CD4-positive, alpha-beta T cell (primary cell): Measurements from ENCODE around the gene VPS51. TPM values are rescaled to one million over a fixed set of nuclear protein-coding genes. Genes with fewer than 3 reads are reported as not detected.

Source experiments
- ATAC-seq: fragments of 200-7000 bp; cut with Tn5 transposase; one replicate; pipeline ENCODE4 v1.10.0; 2022; ENCODE audit warnings: mild to moderate bottlenecking; ENCODE audit not compliant: poor library complexity
- CTCF ChIA-PET: fragments of 350-600 bp; sonication (Branson Sonifier 250); formaldehyde crosslinking; loops from one replicate; lab custom pipeline; 2021; ENCODE audit warnings: antibody characterized with exemption, inconsistent platforms; lab: Charles Lee
- POLR2A ChIA-PET: fragments of 350-600 bp; sonication (Branson Sonifier 250); formaldehyde crosslinking; loops from one replicate; lab custom pipeline; 2021; ENCODE audit warnings: antibody characterized with exemption, inconsistent platforms; lab: Charles Lee
- DNase-seq, 14 experiments: peaks; one replicate each; pipeline ENCODE4 v3.0.0-alpha.2; 2013 to 2020; ENCODE audit warnings: mixed read lengths in 2 of 14
- H3K27ac ChIP-seq, 2 donors: one replicate each; pipeline versions ENCODE4 v1.5.1 to v1.7.0; 2013; ENCODE audit warnings: low read length in 2 of 2, low read depth in 1 of 2, mild to moderate bottlenecking in 1 of 2
- H3K27me3 ChIP-seq, 2 experiments: 1 replicate in 1 of 2; 2 replicates in 1 of 2; pipeline versions ENCODE4 v1.6.1 to v1.7.0; 2013; ENCODE audit warnings: low read length in 2 of 2, control low read depth in 1 of 2, mild to moderate bottlenecking in 1 of 2, moderate library complexity in 1 of 2; ENCODE audit not compliant: insufficient read depth in 2 of 2, control insufficient read depth in 1 of 2
- H3K36me3 ChIP-seq: one replicate; pipeline ENCODE4 v1.6.1; 2013; ENCODE audit warnings: low read length, control low read depth; ENCODE audit not compliant: insufficient read depth
- H3K4me1 ChIP-seq: one replicate; pipeline ENCODE4 v1.6.1; 2013; ENCODE audit warnings: low read length, control low read depth; ENCODE audit not compliant: insufficient read depth
- H3K4me3 ChIP-seq: one replicate; pipeline ENCODE4 v1.5.1; 2013; ENCODE audit warnings: mild to moderate bottlenecking, low read length, moderate library complexity
- H3K9me3 ChIP-seq, 2 experiments: 1 replicate in 1 of 2; 2 replicates in 1 of 2; pipeline versions ENCODE4 v1.6.1 to v1.7.0; 2013; ENCODE audit warnings: low read length in 2 of 2, mild to moderate bottlenecking in 2 of 2, control low read depth in 1 of 2, moderate library complexity in 1 of 2; ENCODE audit not compliant: control insufficient read depth in 1 of 2, insufficient read depth in 1 of 2
- H3K27ac Mint-ChIP-seq: one replicate; pipeline ENCODE4 v1.8.0; 2020; ENCODE audit warnings: mixed read lengths
- H3K27me3 Mint-ChIP-seq: one replicate; pipeline ENCODE4 v1.8.0; 2021; ENCODE audit warnings: mixed read lengths
- H3K36me3 Mint-ChIP-seq: one replicate; pipeline ENCODE4 v1.8.0; 2021; ENCODE audit warnings: low read depth, mixed read lengths
- H3K4me1 Mint-ChIP-seq: one replicate; pipeline ENCODE4 v1.8.0; 2021; ENCODE audit warnings: low read depth, mixed read lengths
- H3K4me3 Mint-ChIP-seq: one replicate; pipeline ENCODE4 v1.8.0; 2020; ENCODE audit warnings: mild to moderate bottlenecking, mixed read lengths
- H3K9me3 Mint-ChIP-seq: one replicate; pipeline ENCODE4 v1.8.0; 2020; ENCODE audit warnings: mixed read lengths
- CTCF ChIP-seq: fragments of 200-600 bp; IDR thresholded peaks from one replicate; pipeline ENCODE4 v1.8.0; 2022; ENCODE audit warnings: antibody characterized with exemption, mild to moderate bottlenecking
- intact Hi-C, 2 experiments: fragments of 100-400 bp; cut with DNase I in 1 of 2; cut with micrococcal nuclease in 1 of 2; formaldehyde crosslinking; loops; one replicate each; pipeline versions ENCODE4 v1.15.1 to v1.9.0; 2023 to 2025; cut with DNase I, micrococcal nuclease
- total RNA-seq, 174 experiments: library from RNA in 2 of 174; stranded (reverse) in 2 of 174; gene quantifications; one replicate each; pipeline ENCODE4 v1.2.3 and lab custom pipeline; 2021 to 2026

Gene VPS51
- total RNA-seq, 2 experiments from 2014 or later, result 243 to 246 TPM

- intact Hi-C loops, result no loop called here
- Histone ChIP-seq H3K4me1 (peaks cover 18% of the 10 kb centered on the region), H3K9me3 (no peaks in the 10 kb centered on the region), H3K4me3 (no peak overlapping the region), H3K27ac (no peak overlapping the region), H3K27me3 (no peaks in the 10 kb centered on the region), H3K36me3 (peaks cover 38% of the 10 kb centered on the region)
- TF ChIP-seq CTCF, result no peak
- H3K4me1 Mint-ChIP-seq, result peaks cover 17% of the 10 kb centered on the region
- no peaks in the 10 kb centered on the region for H3K9me3 Mint-ChIP-seq
- no peaks in the 10 kb centered on the region for H3K27me3 Mint-ChIP-seq
- ChIA-PET POLR2A (interaction anchor here (1.1 to 1.8 kb wide), 2 partner anchors 17 to 35 kb away, joined by 4 read pairs; partner anchors contain the start of gene ZNHIT2), CTCF (interaction anchor here (0.7 to 6.6 kb wide), 3 partner anchors 11 to 278 kb away, joined by 3 to 58 read pairs (median 4); partner anchors contain the start of genes ARL2 and TM7SF2)
- no peak for ATAC-seq
- H3K4me3 Mint-ChIP-seq, result no peak overlapping the region
- DNase-seq, result no peak
- H3K36me3 Mint-ChIP-seq, result peaks cover 67% of the 10 kb centered on the region
- no peak overlapping the region for H3K27ac Mint-ChIP-seq
These were observed 4.8 kb downstream of the VPS51 start for GRCh38 chr11:65100674-65101350.

DNA sequence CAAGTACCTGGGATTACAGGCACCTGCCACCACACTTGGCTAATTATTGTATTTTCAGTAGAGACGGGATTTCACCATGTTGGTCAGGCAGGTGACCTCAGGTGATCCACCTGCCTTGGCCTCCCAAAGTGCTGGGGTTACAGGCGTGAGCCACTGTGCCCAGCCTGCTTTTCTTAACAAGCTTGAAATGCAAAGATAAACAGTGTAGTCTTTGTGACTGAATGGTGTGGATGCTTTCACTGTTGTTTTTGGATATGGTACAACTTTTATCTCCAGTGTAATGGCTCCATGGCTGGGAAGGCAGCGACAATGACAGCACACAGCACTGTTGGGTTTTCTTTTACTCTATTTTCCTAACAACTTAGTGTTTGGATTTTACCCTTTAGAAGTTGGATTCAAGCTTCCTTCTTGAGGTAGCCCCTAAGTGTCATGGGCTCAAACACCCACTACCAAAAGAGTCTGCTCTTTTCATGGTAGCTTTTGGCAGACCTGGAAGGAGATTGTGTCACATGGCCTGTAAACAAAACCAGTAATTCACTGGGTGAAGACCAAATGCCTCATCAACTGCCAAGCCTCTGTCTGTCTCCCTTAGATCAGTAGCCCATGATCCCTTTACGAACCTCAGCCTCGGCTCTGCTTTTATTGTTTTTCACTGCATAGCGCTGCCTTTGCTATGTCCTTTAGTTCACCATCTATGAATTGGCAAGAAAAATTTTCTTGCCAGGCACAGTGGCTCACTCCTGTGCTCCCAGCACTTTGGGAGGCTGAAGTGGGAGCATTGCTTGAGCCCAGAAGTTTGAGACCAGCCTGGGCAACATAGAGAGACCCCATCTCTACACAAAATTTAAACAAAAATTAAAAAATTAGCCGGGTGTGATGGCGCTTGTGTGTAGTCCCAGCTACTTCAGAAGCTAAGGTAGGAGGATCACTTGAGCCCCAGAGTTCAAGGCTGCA is 6.4 kb downstream of the VPS51 start:
- H3K27ac Mint-ChIP-seq, result no peak overlapping the region
- DNase-seq (no peak), ATAC-seq (no peak)
- ChIA-PET CTCF (interaction anchor here (0.9 to 6.6 kb wide), 3 partner anchors 9 to 15 kb away, joined by 3 to 58 read pairs (median 3); partner anchors contain the start of genes TM7SF2 and ZNHIT2), POLR2A (interaction anchor here (0.8 to 0.9 kb wide), 2 partner anchors 10 to 20 kb away, joined by 3 read pairs; partner anchors contain the start of genes FAU and MRPL49)
- TF ChIP-seq CTCF, result no peak
- intact Hi-C loops, result no loop called here
- H3K4me1 ChIP-seq, result peaks cover 7% of the 10 kb centered on the region
- H3K36me3 ChIP-seq, result peaks cover 46% of the 10 kb centered on the region
- no peak overlapping the region for H3K27ac ChIP-seq
- H3K27me3 Mint-ChIP-seq, result no peaks in the 10 kb centered on the region
- no peak overlapping the region for H3K4me3 ChIP-seq
- peaks cover 15% of the 10 kb centered on the region for H3K4me1 Mint-ChIP-seq
- no peaks in the 10 kb centered on the region for H3K27me3 ChIP-seq
- no peak overlapping the region for H3K4me3 Mint-ChIP-seq
- peaks cover 73% of the 10 kb centered on the region for H3K36me3 Mint-ChIP-seq
- no peaks in the 10 kb centered on the region for H3K9me3 ChIP-seq
- H3K9me3 Mint-ChIP-seq, result no peaks in the 10 kb centered on the region

- no peaks in the 10 kb centered on the region for H3K9me3 ChIP-seq
- no peak overlapping the region for H3K27ac ChIP-seq
- DNase-seq (no peak), ATAC-seq (no peak)
- intact Hi-C loops, result no loop called here
- H3K4me1 ChIP-seq, result no peaks in the 10 kb centered on the region
- Mint-ChIP-seq H3K27me3 (no peaks in the 10 kb centered on the region), H3K27ac (no peak overlapping the region), H3K4me1 (peaks cover 10% of the 10 kb centered on the region), H3K36me3 (peaks cover 68% of the 10 kb centered on the region), H3K9me3 (no peaks in the 10 kb centered on the region), H3K4me3 (no peak overlapping the region)
- CTCF ChIA-PET, result interaction anchor here (1.3 kb wide), 1 partner anchor 14 kb away, joined by 3 read pairs; the partner anchor contains the start of gene ZNHIT2
- H3K27me3 ChIP-seq, result no peaks in the 10 kb centered on the region
- no peak for TF ChIP-seq CTCF
- no peak overlapping the region for H3K4me3 ChIP-seq
- H3K36me3 ChIP-seq, result peaks cover 48% of the 10 kb centered on the region
- POLR2A ChIA-PET, result interaction anchor here (1.3 to 1.6 kb wide), 2 partner anchors 14 to 19 kb away, joined by 4 to 5 read pairs; partner anchors contain the start of genes FAU, MRPL49 and ZNHIT2
These were observed 7.5 kb downstream of the VPS51 start for GRCh38 chr11:65103476-65103875.
